RWPE2 (cell line): ENCODE data around the gene CYP2A6.
"Not testable (repeated sequence)": the region's sequence is repeated elsewhere in the genome, so short reads cannot be mapped to it uniquely, and the experiment has no call there.

Source experiments
- ATAC-seq: fragments of 200-7000 bp; cut with Tn5 transposase; 3 replicates; pipeline ENCODE4 v1.9.1; 2021; ENCODE audit warnings: low read depth
- DNase-seq: peaks from one replicate; pipeline ENCODE4 v3.0.0-alpha.2; 2020; ENCODE audit warnings: low spot score
- H3K27ac ChIP-seq: fragments of 450-650 bp; 2 replicates; pipeline ENCODE4 v1.5.1; 2017; ENCODE audit warnings: mild to moderate bottlenecking; ENCODE audit not compliant: poor library complexity, severe bottlenecking
- H3K27me3 ChIP-seq: fragments of 250-450 bp; sonication (Bioruptor Pico); 2 replicates; pipeline ENCODE4 v1.5.1; 2021; ENCODE audit warnings: mild to moderate bottlenecking, moderate library complexity; ENCODE audit not compliant: insufficient read depth, poor library complexity, severe bottlenecking
- H3K36me3 ChIP-seq: fragments of 250-450 bp; sonication (Bioruptor Pico); 2 replicates; pipeline ENCODE4 v1.5.1; 2020; ENCODE audit warnings: low read depth, mild to moderate bottlenecking, moderate library complexity
- H3K4me1 ChIP-seq: fragments of 250-450 bp; sonication (Bioruptor Pico); 2 replicates; pipeline ENCODE4 v1.5.1; 2021; ENCODE audit warnings: mild to moderate bottlenecking, moderate library complexity; ENCODE audit not compliant: insufficient read depth, poor library complexity, severe bottlenecking
- H3K4me3 ChIP-seq: fragments of 250-450 bp; sonication (Bioruptor Pico); 2 replicates; pipeline ENCODE4 v1.5.1; 2021; ENCODE audit warnings: mild to moderate bottlenecking, moderate library complexity; ENCODE audit not compliant: severe bottlenecking
- H3K9me3 ChIP-seq: fragments of 250-450 bp; sonication (Bioruptor Pico); 2 replicates; pipeline ENCODE4 v1.5.1; 2021; ENCODE audit warnings: mild to moderate bottlenecking, moderate library complexity; ENCODE audit not compliant: severe bottlenecking
- CTCF ChIP-seq: fragments of 450-650 bp; IDR thresholded peaks from one replicate; pipeline ENCODE4 v1.5.1; 2017; ENCODE audit warnings: mild to moderate bottlenecking, moderate library complexity; ENCODE audit not compliant: poor library complexity, severe bottlenecking

CYP2A6 gene

GRCh38 chr19:40836754-40837429 lies 13.4 kb downstream of the CYP2A6 start:
- Histone ChIP-seq H3K4me1 (peaks cover 3% of the 10 kb centered on the region), H3K9me3 (no peaks in the 10 kb centered on the region), H3K27me3 (no peaks in the 10 kb centered on the region), H3K4me3 (no peak overlapping the region), H3K27ac (no peak overlapping the region), H3K36me3 (no peaks in the 10 kb centered on the region)
- TF ChIP-seq CTCF: no peak
- no peak for ATAC-seq
- DNase-seq: no peak

DNA sequence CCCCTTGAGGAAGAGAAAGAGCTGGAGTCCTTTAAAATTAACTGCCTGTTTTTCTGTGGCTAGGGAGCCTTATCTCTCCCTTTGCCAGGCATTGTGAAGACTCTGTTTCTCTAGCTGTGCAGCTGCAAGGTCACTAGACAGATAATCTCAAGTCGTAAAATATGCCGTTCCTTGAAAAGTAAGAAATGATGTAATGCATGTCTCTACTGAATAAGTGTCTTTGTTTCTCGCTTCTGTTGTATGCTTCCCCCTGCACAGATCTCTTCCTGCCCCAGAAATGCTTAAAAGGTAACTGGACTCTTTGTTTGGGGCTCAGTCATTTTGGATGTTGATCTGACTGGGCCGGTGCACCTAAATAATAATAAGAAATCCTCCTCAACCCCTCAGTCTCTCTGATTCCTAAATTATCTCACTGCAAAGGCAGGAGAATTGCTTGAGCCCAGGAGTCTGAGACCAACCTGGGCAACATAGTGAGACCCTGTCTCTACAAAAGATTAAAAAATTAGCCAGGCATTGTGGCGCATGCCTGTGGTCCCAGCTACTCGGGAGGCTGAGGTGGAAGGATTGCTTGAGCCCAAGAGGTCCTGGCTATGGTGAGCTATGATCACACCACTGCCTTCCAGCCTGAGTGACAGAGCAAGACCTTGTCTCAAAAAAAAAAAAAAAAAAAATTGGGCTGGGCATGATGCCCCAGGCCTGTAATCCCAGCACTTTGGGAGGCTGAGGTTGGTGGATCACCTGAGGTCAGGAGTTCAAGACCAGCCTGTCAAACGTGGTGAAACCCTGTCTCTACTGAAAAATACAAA lies 16.3 kb downstream of the CYP2A6 start:
- not testable (repeated sequence) for H3K4me1 ChIP-seq, H3K27me3 ChIP-seq, H3K27ac ChIP-seq, H3K4me3 ChIP-seq, H3K9me3 ChIP-seq, DNase-seq, ATAC-seq, H3K36me3 ChIP-seq

DNA sequence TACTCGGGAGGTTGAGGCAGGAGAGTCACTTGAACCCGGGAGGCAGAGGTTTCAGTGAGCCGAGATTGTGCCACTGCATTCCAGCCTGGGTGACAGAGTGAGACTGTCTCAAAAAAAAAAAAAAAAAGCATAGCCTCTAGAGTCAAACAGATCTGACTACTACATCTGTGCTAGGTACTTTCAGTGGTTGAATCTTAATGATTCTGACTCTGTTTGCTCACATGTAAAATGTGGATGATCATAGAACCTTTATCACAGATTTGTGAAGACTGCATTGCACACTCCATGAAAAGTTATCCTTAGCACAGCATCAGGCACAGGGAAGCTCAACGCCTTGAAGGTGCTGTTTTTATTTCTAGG lies 17.8 kb downstream of the CYP2A6 start:
- H3K27me3 ChIP-seq, DNase-seq, H3K4me1 ChIP-seq, H3K27ac ChIP-seq, H3K4me3 ChIP-seq, ATAC-seq, H3K36me3 ChIP-seq, H3K9me3 ChIP-seq: not testable (repeated sequence)

DNA sequence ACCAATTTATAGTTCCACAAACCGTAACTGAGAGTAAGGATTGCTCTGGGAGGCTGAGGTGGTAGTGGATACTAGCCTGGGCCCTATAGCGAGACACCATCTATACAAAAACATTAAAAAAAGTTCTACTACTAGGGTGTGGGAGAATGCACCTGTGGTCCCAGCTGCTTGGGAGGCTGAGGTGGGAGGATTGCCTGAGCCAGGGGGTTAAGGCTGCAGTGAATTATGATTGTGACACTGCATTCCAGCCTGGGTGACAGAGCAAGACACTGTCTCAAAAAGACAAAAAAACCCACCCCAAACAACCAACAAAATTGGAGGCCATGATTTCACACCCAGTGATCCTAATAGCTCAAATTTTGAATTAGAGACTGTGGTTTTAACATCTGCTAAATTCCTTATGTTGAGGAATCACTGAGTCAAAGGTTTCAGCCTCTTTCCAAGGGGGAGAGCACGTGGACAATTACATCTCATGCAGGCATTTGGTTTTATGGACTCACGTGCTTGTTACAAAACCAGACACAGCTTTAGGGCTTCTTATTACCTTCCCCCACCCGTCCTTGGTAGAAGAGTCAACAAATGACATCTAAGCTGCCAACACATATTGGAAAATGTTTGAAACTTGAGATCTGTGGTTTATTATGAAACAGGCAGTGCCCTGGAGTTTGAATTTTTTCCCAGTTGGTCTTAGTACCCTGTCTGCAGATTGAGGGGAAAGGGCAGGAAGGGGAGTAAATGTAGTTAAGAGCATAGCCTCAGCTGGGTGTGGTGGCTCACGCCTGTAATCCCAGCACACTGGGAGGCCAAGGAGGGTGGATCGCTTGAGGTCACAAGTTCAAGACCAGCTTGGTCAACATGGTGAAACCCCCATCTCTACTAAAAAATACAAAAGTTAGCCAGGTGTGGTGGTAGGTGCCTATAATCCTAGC lies 18.5 kb downstream of the CYP2A6 start:
- ATAC-seq (peak; percentile 90), DNase-seq (no peak)
- Histone ChIP-seq H3K27ac (no peak overlapping the region), H3K4me3 (no peak overlapping the region), H3K9me3 (no peaks in the 10 kb centered on the region), H3K4me1 (peaks cover 8% of the 10 kb centered on the region), H3K36me3 (no peaks in the 10 kb centered on the region), H3K27me3 (no peaks in the 10 kb centered on the region)
- TF ChIP-seq CTCF: no peak

DNA sequence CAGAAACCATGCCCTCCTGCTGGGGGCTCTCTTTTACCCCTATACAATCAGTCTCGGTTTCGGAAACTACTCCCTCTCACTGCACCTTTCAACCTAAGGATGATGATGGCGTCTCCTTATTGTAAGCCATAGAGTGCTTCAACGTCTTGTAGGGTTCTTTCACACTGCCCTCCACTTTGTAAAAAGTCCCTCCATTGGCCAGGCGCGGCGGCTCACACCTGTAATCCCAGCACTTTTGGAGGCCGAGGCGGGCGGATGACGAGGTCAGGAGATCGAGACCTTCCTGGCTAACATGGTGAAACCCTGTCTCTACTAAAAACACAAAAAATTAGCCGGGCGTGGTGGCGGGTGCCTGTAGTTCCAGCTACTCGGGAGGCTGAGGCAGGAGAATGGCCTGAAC lies 19.5 kb downstream of the CYP2A6 start:
- ATAC-seq, H3K27ac ChIP-seq, H3K36me3 ChIP-seq, H3K4me1 ChIP-seq, H3K9me3 ChIP-seq, H3K27me3 ChIP-seq, H3K4me3 ChIP-seq, DNase-seq: not testable (repeated sequence)

GRCh38 chr19:40829205-40829604 lies 21.0 kb downstream of the CYP2A6 start:
- Histone ChIP-seq H3K27ac (no peak overlapping the region), H3K4me3 (no peak overlapping the region), H3K27me3 (no peaks in the 10 kb centered on the region), H3K4me1 (peaks cover 8% of the 10 kb centered on the region), H3K9me3 (no peaks in the 10 kb centered on the region), H3K36me3 (no peaks in the 10 kb centered on the region)
- ATAC-seq (no peak), DNase-seq (no peak)
- TF ChIP-seq CTCF: no peak
